ENCODE data around the gene ETFDH.

- TF ChIP-seq, protein P1, sequence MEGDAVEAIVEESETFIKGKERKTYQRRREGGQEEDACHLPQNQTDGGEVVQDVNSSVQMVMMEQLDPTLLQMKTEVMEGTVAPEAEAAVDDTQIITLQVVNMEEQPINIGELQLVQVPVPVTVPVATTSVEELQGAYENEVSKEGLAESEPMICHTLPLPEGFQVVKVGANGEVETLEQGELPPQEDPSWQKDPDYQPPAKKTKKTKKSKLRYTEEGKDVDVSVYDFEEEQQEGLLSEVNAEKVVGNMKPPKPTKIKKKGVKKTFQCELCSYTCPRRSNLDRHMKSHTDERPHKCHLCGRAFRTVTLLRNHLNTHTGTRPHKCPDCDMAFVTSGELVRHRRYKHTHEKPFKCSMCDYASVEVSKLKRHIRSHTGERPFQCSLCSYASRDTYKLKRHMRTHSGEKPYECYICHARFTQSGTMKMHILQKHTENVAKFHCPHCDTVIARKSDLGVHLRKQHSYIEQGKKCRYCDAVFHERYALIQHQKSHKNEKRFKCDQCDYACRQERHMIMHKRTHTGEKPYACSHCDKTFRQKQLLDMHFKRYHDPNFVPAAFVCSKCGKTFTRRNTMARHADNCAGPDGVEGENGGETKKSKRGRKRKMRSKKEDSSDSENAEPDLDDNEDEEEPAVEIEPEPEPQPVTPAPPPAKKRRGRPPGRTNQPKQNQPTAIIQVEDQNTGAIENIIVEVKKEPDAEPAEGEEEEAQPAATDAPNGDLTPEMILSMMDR (optimal IDR thresholded peaks at IDR 0.05 in 1 of 3, IDR thresholded peaks at IDR 0.05 in 1 of 3, conservative IDR thresholded peaks at IDR 0.05 in 1 of 3; ENCODE audit: extremely low read depth in 1 of 3, insufficient read depth in 2 of 3, low read length in 3 of 3): no peak
- no peak for TF ChIP-seq EZH2 (IDR thresholded peaks at IDR 0.05; ENCODE audit: low read length)
These were observed 14.8 kb upstream of the ETFDH start for GRCh38 chr4:158657291-158657690.

Data from keratinocyte (primary cell).